ENCODE data around the gene IZUMO1.
"Not testable (repeated sequence)": the region's sequence is repeated elsewhere in the genome, so short reads cannot be mapped to it uniquely, and the experiment has no call there.

The IZUMO1 gene

DNA sequence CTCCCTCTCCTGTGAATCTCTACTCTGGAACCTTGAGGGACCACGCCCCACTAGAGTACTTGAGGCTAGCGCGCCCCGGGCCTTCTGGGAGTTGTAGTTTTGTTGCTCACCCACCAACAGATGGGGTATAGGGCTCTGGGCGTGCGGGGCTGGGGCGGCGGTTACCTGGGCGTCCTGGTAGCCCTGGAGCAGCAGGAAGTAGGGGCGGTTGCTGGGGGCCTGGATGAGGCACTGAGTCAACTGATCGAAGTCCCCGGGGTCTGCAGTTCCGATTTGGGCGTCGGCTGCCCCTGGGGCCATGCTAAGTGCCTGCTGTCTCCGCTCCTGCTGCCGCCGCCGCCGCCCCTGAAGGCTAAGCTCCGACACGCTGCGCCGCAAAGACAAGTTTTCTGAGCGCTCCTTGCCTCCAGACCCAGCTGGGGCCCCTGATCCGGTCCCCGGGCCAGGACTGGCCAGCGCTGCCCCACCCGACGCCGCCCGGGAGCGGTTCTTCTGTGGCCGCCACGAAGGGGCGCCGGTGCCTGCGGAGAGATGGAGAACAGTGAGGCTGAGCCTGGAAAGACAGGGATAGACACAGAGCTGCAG lies 11.6 kb downstream of the IZUMO1 start:
- DNase-seq, result no peak
- Mint-ChIP-seq H3K27ac (no peak overlapping the region), H3K4me3 (no peak overlapping the region), H3K9me3 (no peaks in the 10 kb centered on the region), H3K27me3 (peaks cover 4% of the 10 kb centered on the region), H3K36me3 (ENCODE audit: low read depth) (no peaks in the 10 kb centered on the region), H3K4me1 (peaks cover 6% of the 10 kb centered on the region)
- no peak for ATAC-seq

DNA sequence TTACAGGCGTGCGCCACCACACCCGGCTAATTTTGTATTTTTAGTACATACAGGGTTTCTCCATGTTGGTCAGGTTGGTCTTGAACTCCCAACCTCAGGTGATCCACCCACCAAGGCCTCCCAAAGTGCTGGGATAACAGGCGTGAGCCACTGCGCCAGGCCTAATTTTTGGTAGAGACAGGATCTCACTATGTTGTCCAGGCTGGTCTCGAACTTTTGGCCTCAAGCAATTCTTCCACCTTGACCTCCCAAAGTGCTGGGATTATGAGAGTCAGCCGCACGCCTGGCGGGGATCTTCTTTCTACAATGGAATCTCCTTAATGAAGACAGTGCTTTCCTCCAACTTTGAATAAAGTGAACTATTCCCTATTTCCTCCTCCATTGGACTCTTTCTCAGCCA lies 12.1 kb downstream of the IZUMO1 start:
- Mint-ChIP-seq H3K36me3 (ENCODE audit: low read depth) (no peaks in the 10 kb centered on the region), H3K27ac (no peak overlapping the region), H3K4me1 (peaks cover 4% of the 10 kb centered on the region), H3K27me3 (no peaks in the 10 kb centered on the region), H3K4me3 (no peak overlapping the region), H3K9me3 (no peaks in the 10 kb centered on the region)
- no peak for ATAC-seq
- DNase-seq, result no peak

DNA sequence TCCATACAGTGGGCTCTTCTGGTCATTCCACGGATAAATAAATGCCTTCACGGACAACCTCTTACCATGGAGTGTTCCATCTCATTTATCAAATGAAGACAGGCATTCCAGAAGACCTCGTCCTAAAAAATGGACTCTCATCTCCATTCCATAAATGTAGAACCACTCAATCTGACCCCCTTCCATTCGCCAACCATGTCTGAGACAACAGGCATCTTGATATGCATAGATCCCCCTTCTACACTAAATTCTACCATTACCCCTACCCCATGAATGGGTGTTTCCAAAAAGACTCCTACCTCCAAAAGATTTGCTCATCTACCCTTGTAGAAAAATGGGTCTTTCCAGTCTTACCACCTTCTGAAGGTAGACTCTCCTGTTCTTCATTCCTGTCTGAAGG lies 15.3 kb downstream of the IZUMO1 start:
- Mint-ChIP-seq H3K9me3 (peaks cover 3% of the 10 kb centered on the region), H3K4me1 (peaks cover 5% of the 10 kb centered on the region), H3K27ac (no peak overlapping the region), H3K36me3 (ENCODE audit: low read depth) (peaks cover 2% of the 10 kb centered on the region), H3K27me3 (no peaks in the 10 kb centered on the region), H3K4me3 (no peak overlapping the region)
- no peak for DNase-seq
- ATAC-seq, result no peak

DNA sequence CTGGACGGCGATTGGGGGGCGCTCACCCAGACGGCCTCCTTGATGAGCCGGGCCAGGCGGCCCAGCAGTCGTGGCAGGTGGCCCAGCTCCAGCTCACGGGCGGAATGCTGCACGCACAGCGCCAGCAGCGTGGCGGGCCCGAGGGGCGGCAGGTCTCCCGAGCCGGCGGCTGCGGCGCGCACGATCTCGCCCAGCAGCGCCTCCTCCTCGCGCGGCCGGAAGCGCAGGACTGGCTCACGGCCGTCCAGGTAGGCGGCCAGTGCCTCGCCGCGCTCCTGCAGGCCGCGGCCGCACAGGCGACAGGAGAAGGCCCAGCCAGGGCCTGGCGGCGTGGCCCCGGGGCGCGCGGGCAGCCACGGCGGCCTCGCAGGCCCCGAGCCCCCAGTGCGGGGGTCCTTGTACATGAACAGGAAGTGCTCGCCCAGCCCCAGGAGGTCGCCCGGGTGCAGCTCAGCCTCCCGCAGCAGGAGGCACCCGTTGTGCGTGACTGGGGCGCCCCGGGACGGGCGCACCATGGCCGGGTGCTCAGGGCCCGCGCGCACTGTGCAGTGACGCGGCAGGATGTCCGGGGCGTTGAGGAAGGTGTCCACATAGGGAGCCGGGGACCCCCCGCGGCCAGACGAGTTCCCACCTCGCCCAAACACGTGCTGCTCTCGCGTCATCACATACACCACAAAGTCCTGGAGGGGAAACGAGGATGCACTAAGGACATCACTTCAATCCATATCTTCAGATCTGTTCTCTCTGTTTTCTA lies 17.6 kb downstream of the IZUMO1 start:
- no peaks in the 10 kb centered on the region for H3K27me3 Mint-ChIP-seq
- H3K4me3 Mint-ChIP-seq, result no peak overlapping the region
- H3K36me3 Mint-ChIP-seq (ENCODE audit: low read depth), result peaks cover 11% of the 10 kb centered on the region
- peaks cover 16% of the 10 kb centered on the region for H3K9me3 Mint-ChIP-seq
- no peak for ATAC-seq
- peaks cover 17% of the 10 kb centered on the region for H3K4me1 Mint-ChIP-seq
- no peak overlapping the region for H3K27ac Mint-ChIP-seq
- DNase-seq, result no peak

DNA sequence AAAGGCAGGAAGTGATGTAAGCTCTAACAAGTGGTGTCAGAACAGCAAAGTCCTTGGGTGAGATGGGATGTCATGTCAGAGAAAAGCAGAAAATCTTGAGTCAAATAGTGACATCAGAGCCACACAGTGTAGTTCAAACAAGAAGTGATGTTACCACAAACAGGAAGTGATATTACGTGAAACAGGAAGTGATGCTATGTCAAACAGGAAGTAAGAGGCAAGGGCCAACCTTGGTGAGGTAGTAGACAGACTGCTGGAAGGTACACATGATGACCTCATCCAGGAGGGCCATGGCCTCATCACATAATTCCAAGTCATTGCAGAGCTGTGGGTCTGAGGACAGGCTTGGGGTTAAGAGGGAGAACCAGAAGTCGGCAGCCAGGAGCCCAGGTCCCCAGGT lies 20.2 kb downstream of the IZUMO1 start:
- Mint-ChIP-seq H3K4me1 (peaks cover 19% of the 10 kb centered on the region), H3K27ac (peak overlapping the region; percentile 61)

DNA sequence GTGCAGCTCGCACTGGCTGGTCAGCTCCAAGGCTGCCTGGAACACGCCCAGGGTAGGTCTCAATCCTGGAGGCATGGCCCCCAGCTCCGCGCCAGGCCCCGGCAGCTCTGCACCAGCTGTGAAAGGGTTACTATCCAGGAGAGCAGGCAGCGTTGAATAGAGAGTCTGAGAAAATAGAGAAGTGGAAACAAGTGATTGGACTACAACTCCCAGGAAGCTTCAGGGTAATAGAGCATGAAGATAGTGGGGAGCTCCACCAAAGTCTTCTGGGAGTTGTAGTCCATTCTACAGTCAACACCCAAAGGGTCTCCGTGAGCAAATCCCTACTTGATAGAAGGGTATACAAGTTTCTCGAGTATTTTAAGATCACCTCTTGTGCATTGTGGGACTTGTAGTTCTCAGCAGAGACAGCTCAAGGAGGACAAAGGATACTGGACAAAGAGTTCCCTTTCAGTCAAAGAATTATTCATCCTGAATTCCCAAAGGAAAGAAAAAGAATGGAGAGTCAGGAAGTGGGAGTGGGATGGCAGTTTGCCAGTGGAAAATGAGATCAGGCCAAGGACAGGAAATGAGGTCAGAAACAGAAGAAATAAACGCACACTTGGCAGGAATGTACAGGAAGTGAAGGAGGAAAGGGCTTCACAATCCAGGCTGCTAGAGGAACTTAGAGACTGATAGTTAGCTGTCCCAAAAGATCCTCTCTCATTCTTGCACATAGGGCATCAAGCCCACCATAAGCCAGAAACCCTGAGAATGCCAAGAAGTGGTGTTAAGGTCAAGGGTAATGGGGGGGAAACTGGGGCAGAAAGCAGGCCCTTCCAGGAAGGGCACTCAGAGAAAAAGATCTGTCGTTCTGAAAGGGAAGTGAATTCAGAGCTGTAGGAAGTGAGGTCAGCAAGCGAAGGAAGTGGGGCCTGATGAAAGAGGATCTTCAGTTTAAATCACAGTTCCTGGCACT lies 21.6 kb downstream of the IZUMO1 start:
- peaks cover 16% of the 10 kb centered on the region for H3K9me3 Mint-ChIP-seq
- H3K4me3 Mint-ChIP-seq, result no peak overlapping the region
- H3K4me1 Mint-ChIP-seq, result peaks cover 30% of the 10 kb centered on the region
- DNase-seq, result no peak
- peak; percentile 61 for ATAC-seq
- peak overlapping the region; percentile 69 for H3K27ac Mint-ChIP-seq
- peaks cover 11% of the 10 kb centered on the region for H3K36me3 Mint-ChIP-seq (ENCODE audit: low read depth)
- H3K27me3 Mint-ChIP-seq, result no peaks in the 10 kb centered on the region

More for the DNA sequence above, 20.2 kb downstream of the IZUMO1 start:
- H3K4me3 Mint-ChIP-seq, result no peak overlapping the region
- peaks cover 11% of the 10 kb centered on the region for H3K36me3 Mint-ChIP-seq (ENCODE audit: low read depth)
- peaks cover 16% of the 10 kb centered on the region for H3K9me3 Mint-ChIP-seq
- H3K27me3 Mint-ChIP-seq, result no peaks in the 10 kb centered on the region
- DNase-seq (no peak), ATAC-seq (no peak)

DNA sequence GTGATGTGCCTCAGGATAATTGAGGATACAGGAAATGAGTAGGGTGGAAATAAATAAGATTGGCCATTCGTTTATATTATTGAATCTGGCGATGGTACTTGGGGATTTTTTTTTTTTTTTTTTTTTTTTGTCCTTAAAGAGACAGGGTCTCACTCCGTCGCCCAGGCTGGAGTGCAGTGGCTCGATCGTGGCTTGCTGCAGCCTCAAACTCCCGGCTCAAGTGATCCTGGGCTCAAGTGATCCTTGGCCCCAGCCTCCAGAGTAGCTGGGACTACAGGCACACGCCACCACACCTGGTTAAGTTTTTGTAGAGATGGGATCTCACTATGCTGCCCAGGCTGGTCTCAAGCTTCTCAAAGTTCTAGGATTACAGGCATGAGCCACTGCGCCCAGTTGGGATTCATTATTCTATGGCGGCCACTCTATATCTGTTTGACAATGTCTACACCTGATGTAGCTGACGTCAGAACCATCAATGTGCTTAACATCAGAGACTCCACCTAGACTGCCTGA lies 24.5 kb downstream of the IZUMO1 start:
- Mint-ChIP-seq H3K27me3 (no peaks in the 10 kb centered on the region), H3K4me1 (peaks cover 29% of the 10 kb centered on the region), H3K27ac (no peak overlapping the region), H3K9me3 (peaks cover 16% of the 10 kb centered on the region), H3K4me3 (no peak overlapping the region), H3K36me3 (ENCODE audit: low read depth) (peaks cover 11% of the 10 kb centered on the region)
- DNase-seq, result no peak
- ATAC-seq, result no peak

DNA sequence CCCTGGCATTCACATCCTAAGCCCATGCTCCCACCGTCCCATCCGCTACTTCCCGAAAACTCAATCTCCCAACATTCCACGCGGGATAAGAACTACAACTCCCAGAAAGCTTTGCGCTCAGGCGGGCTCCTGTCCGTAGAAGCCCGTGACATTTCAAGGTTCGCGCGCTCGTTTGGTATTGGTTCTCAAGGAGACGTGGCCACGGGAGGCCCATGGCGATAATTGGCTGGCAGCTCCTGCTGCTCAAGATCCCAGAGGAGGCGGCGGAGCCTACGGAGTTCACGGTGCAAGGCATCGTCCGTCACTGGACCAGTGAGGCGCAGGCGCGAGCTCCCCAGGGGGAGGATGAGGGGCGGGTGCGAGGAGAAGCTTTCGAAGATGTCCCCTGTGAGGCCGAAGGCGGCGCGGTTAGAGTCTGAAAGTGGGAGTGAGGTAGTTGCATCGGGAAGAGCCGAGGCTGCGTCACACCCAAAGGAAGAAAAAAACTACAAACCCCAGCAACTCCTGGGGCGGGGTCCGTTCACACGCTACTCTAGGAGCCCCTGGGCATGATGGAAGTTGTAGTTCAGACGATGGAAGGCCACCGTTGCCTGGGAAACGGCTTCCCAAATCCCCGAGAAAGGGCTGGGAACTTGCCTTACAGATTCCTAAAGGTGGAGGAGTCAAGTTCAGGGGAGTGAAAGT lies 26.0 kb downstream of the IZUMO1 start:
- peak; percentile 94 for ATAC-seq

DNA sequence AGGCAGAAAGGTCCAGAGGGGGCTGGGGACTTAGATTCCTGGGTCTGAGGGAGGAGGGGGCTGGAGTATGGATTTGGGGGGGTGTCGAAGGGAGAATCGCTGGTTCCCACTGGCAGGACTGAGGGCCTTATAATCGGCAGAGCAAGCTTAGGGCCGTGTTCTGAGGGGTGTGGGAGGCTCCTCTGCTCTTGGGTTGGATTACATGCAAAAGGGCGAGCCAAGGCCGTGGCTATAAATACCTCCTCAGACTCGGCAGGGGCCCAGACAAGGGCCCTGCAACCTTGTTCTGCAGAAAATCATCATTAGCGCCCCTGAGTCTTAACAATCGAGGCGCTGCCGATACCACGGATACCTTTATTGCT lies 26.5 kb downstream of the IZUMO1 start:
- Mint-ChIP-seq H3K4me3 (peak overlapping the region; percentile 92), H3K9me3 (peaks cover 4% of the 10 kb centered on the region), H3K27me3 (no peaks in the 10 kb centered on the region), H3K27ac (peak overlapping the region; percentile 99), H3K4me1 (peaks cover 18% of the 10 kb centered on the region), H3K36me3 (ENCODE audit: low read depth) (peaks cover 2% of the 10 kb centered on the region)
- no peak for DNase-seq
- peak; percentile 8 for ATAC-seq

More for the DNA sequence above, 26.0 kb downstream of the IZUMO1 start:
- H3K4me3 Mint-ChIP-seq, result peak overlapping the region; percentile 92
- H3K36me3 Mint-ChIP-seq (ENCODE audit: low read depth), result peaks cover 6% of the 10 kb centered on the region
- DNase-seq, result peak; percentile 91
- H3K9me3 Mint-ChIP-seq, result peaks cover 9% of the 10 kb centered on the region
- H3K27me3 Mint-ChIP-seq, result no peaks in the 10 kb centered on the region
- peak overlapping the region; percentile 99 for H3K27ac Mint-ChIP-seq
- peaks cover 22% of the 10 kb centered on the region for H3K4me1 Mint-ChIP-seq

DNA sequence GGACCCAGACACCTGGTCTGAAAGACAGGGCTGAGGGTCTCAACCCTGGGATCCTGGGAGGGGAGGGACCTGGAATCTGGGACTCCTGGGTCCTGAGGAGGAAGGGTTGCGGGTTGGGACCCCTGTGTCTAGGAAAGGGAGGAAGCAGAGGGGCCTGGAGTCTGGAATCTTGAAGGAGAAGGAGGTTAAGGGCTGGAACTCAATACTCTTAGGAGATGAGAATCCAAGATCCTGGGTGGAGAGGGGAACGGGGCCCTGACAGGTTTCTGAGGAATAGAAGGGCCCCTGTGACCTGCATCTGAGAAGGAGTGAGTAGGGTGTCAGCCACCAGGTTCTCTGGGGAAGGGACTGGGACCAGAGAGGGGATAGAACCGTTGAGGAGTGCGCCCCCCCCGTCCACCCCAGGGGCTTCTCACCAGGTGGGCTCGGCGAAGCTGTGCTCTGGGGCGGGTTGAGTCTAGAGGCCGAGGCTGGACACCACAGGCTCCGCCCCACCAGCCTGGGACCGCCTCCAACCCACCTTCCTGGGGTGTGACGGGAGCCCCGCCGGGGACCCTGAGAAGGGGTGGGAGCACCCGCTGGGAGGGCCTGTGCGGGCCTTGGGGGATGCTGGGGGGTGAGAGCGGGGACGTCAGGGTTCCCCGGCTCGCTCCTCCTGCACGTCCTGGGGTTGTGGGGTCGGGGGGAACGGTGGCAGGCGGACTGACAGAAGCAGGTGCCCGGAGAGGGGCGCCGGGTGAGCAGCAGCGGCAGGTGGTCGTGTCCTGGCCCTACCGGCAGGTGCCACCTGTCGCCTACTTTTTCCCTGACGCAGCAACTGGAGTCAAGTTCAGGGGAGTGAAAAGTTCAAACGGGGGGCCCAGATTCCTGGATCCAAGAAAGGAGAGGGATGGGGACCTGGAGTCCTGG lies 27.2 kb downstream of the IZUMO1 start, which contains the start of gene MAMSTR:
TSS of gene MAMSTR (minus strand) at position 463 of the 909 bp plus-strand sequence. CDS start 694 bp downstream, outside the sequence.
- H3K4me3 Mint-ChIP-seq, result peak within 1 kb of the TSS; percentile 92
- no peaks in the 10 kb centered on the region for H3K9me3 Mint-ChIP-seq
- no peaks in the 10 kb centered on the region for H3K27me3 Mint-ChIP-seq
- H3K27ac Mint-ChIP-seq, result peak within 1 kb of the TSS; percentile 99
- peaks cover 17% of the 10 kb centered on the region for H3K4me1 Mint-ChIP-seq
- ATAC-seq (no peak), DNase-seq (peak; percentile 12)
- H3K36me3 Mint-ChIP-seq (ENCODE audit: low read depth), result no peaks in the 10 kb centered on the region

DNA sequence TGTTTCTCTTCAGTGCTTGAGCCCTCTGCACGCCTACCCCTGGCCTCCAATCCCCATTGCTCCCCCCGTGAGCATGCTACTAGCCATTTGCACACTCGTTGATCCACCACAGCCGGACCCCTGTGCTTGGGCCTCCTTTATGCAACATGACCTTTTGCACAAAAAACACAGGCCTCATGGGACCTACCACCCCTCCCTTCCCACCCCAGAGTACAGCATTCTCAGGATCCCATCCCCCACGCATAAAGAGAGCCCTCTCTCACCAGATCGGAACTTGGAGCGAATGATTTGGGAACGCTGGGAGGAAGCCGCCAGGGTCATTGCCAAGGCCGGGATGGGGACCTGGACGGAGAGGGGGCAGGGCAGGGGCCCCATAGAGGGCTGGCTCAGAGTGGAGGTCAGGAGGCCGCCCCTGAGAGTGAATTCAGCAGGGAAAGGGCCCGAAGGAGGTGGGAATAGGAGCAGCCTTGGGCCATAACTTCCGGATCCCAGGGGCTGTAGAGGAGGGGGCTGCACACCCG lies 27.9 kb downstream of the IZUMO1 start:
- Mint-ChIP-seq H3K27me3 (no peaks in the 10 kb centered on the region), H3K9me3 (no peaks in the 10 kb centered on the region), H3K36me3 (ENCODE audit: low read depth) (no peaks in the 10 kb centered on the region), H3K4me3 (no peak overlapping the region), H3K4me1 (peaks cover 18% of the 10 kb centered on the region), H3K27ac (no peak overlapping the region)
- DNase-seq (no peak), ATAC-seq (no peak)

DNA sequence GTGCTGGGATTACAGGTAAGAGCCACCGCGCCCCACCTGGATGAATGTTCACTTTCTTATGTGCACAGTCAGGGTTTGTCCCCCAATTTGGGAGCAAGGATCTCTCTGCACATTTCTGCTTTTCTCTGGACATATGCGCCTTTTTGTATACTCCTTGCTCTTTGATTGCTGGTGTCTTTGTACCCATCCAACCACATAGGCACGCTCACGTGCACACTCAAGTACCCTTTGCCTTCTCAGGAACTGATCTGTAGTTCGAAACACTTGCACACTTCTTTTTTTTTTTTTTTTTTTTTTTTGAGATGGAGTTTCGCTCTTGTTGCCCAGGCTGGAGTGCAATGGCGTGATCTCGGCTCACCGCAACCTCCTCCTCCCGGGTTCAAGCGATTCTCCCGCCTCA lies 28.6 kb downstream of the IZUMO1 start:
- not testable (repeated sequence) for H3K27me3 Mint-ChIP-seq; DNase-seq; H3K9me3 Mint-ChIP-seq; ATAC-seq; H3K27ac Mint-ChIP-seq; H3K4me3 Mint-ChIP-seq; H3K36me3 Mint-ChIP-seq (ENCODE audit: low read depth)
- H3K4me1 Mint-ChIP-seq, result peaks cover 18% of the 10 kb centered on the region
